Natural killer cell treated with Interleukin-12 subunit alpha and Interleukin-12 subunit beta and Interleukin-15 and Interleukin-18, amount 100 ng/mL, for 72 hours (primary cell): ENCODE results near the gene PLAU. TPM values are rescaled to one million over a fixed set of nuclear protein-coding genes. Genes with fewer than 3 reads are reported as not detected.
"Not testable (repeated sequence)": the region's sequence is repeated elsewhere in the genome, so short reads cannot be mapped to it uniquely, and the experiment has no call there.

Experiments used
- ATAC-seq, 2 donors: fragments of 150-1000 bp; cut with Tn5 transposase in 1 of 2; sonication (Bioruptor Pico), chemical (Tn5 transposase) in 1 of 2; 2 replicates each; pipeline ENCODE4 v1.10.0; 2021
- DNase-seq: peaks from one replicate; pipeline ENCODE4 v3.0.0; 2022; ENCODE audit warnings: low spot score
- H3K27ac Mint-ChIP-seq, 2 donors: 1 replicate in 1 of 2; 2 replicates in 1 of 2; pipeline ENCODE4 v1.8.0; 2022; ENCODE audit warnings: mixed read lengths in 2 of 2, mild to moderate bottlenecking in 1 of 2, moderate library complexity in 1 of 2
- H3K27me3 Mint-ChIP-seq, 2 donors: 1 replicate in 1 of 2; 2 replicates in 1 of 2; pipeline ENCODE4 v1.8.0; 2022; ENCODE audit warnings: mixed read lengths in 2 of 2
- H3K36me3 Mint-ChIP-seq: one replicate; pipeline ENCODE4 v1.8.0; 2022; ENCODE audit warnings: mixed read lengths
- H3K4me1 Mint-ChIP-seq, 2 donors: 1 replicate in 1 of 2; 2 replicates in 1 of 2; pipeline ENCODE4 v1.8.0; 2022; ENCODE audit warnings: low read depth in 2 of 2, mixed read lengths in 2 of 2, mild to moderate bottlenecking in 1 of 2
- H3K4me3 Mint-ChIP-seq: one replicate; pipeline ENCODE4 v1.8.0; 2022; ENCODE audit warnings: mixed read lengths
- H3K9me3 Mint-ChIP-seq: 2 replicates; pipeline ENCODE4 v1.8.0; 2022; ENCODE audit warnings: mixed read lengths
- total RNA-seq, 2 donors: library from RNA; stranded (reverse); gene quantifications; one replicate each; pipeline ENCODE4 v1.2.3, GENCODE V29; 2022

The PLAU gene
- total RNA-seq, 2 donors from 2014 or later: not detected

GRCh38 chr10:73926152-73926764 is 15.3 kb downstream of the PLAU start:
- DNase-seq (no peak), ATAC-seq (no peak)
- no peaks in the 10 kb centered on the region for H3K9me3 Mint-ChIP-seq
- no peaks in the 10 kb centered on the region for H3K36me3 Mint-ChIP-seq
- peaks cover 15 to 24% of the 10 kb centered on the region in 2 donors for H3K27me3 Mint-ChIP-seq
- no peak overlapping the region for H3K4me3 Mint-ChIP-seq
- peaks cover 14% of the 10 kb centered on the region in 2 donors for H3K4me1 Mint-ChIP-seq
- no peak overlapping the region for H3K27ac Mint-ChIP-seq

DNA sequence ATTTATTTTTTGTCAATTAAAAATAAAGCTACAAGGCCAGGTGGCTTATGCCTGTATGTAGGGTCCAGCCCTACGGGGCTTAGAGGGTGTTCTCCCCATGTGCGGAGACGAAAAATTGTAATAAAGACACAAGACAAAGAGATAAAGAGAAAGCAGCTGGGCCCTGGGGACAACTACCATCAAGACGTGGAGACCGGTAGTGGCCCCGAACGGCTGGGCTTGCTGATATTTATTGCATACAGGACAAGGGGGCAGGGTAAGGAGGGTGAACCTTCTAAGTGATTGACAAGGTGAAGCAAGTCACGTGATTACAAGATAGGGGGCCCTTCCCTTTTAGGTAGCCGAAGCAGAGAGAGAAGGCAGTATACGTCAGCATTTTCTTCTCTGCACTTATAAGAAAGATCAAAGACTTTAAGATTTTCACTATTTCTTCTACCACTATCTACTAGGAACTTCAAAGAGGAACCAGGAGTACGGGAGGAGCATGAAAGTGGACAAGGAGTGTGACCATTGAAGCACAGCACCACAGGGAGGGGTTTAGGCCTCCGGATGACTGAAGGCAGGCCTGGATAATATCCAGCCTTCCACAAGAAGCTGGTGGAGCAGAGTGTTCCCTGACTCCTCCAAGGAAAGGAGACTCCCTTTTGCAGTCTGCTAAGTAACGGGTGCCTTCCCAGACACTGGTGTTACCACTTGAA is 19.8 kb downstream of the PLAU start:
- not testable (repeated sequence) for H3K9me3 Mint-ChIP-seq, DNase-seq, ATAC-seq, H3K36me3 Mint-ChIP-seq, H3K4me3 Mint-ChIP-seq
- H3K27me3 Mint-ChIP-seq: peaks cover 0 to 10% of the 10 kb centered on the region in 2 donors
- peaks cover 13 to 17% of the 10 kb centered on the region in 2 donors for H3K4me1 Mint-ChIP-seq
- H3K27ac Mint-ChIP-seq: peak overlapping the region in 1 of 2 donors; percentile 21

DNA sequence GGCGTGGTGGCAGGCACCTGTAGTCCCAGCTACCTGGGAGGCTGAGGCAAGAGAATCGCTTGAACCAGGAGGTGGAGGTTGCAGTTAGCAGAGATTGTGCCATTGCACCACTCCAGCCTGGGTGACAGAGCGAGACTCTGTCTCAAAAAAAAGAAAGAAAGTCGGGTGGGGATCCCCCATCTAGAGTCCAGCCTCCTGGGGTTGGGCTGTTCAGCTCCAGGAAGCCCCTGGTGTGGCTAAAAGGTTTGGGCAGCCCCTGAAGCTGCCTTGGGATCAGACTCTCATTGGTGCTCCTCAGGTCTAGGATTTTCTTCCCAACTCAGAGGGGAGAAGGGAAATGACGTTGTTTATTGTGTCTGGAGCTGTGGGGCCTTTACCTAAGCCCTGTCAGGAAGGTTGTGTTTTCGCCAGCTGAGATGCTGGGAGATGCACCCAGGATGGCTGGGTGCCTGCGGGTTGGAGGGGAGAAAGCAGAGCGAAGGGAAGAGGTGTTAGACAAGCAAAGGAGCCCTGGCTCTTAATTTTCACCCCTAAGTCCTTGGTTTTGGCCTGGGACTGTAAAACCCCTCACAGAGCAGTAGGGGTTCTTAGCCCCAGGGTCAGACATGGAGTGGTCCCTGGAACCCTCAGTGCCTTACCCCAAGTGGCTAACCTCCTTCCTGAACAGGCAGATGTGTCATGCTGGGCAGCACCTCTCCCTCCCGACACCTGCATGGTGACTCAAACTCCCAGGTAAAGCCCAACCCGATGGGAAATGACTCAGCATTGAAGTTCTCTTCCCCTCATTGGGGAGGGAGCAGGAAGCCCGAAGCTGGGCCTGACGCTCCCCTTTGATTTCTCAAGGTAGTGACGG is 21.1 kb downstream of the PLAU start:
- peak; percentile 67 for DNase-seq
- no peak overlapping the region for H3K4me3 Mint-ChIP-seq
- peaks cover 13 to 17% of the 10 kb centered on the region in 2 donors for H3K4me1 Mint-ChIP-seq
- peaks cover 0 to 9% of the 10 kb centered on the region in 2 donors for H3K27me3 Mint-ChIP-seq
- H3K27ac Mint-ChIP-seq: peak overlapping the region in 1 of 2 donors; percentile 15
- no peaks in the 10 kb centered on the region for H3K36me3 Mint-ChIP-seq
- ATAC-seq: peak; percentile 80 to 83
- no peaks in the 10 kb centered on the region for H3K9me3 Mint-ChIP-seq

- H3K27ac Mint-ChIP-seq: peak overlapping the region in 1 of 2 donors; percentile 15
- no peaks in the 10 kb centered on the region for H3K9me3 Mint-ChIP-seq
- peaks cover 0 to 6% of the 10 kb centered on the region in 2 donors for H3K27me3 Mint-ChIP-seq
- H3K36me3 Mint-ChIP-seq: no peaks in the 10 kb centered on the region
- peak overlapping the region; percentile 30 for H3K4me3 Mint-ChIP-seq
- DNase-seq: no peak
- H3K4me1 Mint-ChIP-seq: peaks cover 13 to 17% of the 10 kb centered on the region in 2 donors
- peak; percentile 22 to 51 for ATAC-seq
These were observed 21.7 kb downstream of the PLAU start for GRCh38 chr10:73932620-73933112.

- DNase-seq (no peak), ATAC-seq (no peak)
- Mint-ChIP-seq H3K27me3 (peaks cover 0 to 5% of the 10 kb centered on the region in 2 donors), H3K4me1 (peaks cover 13 to 16% of the 10 kb centered on the region in 2 donors), H3K4me3 (no peak overlapping the region), H3K27ac (peak overlapping the region in 1 of 2 donors; percentile 12), H3K36me3 (no peaks in the 10 kb centered on the region), H3K9me3 (no peaks in the 10 kb centered on the region)
These were observed 23.1 kb downstream of the PLAU start for GRCh38 chr10:73934074-73934473.

GRCh38 chr10:73935895-73936294 is 25.0 kb downstream of the PLAU start:
- H3K27me3 Mint-ChIP-seq: no peaks in the 10 kb centered on the region
- DNase-seq (no peak), ATAC-seq (no peak)
- no peaks in the 10 kb centered on the region for H3K36me3 Mint-ChIP-seq
- no peak overlapping the region for H3K4me3 Mint-ChIP-seq
- no peaks in the 10 kb centered on the region for H3K9me3 Mint-ChIP-seq
- H3K4me1 Mint-ChIP-seq: peaks cover 17% of the 10 kb centered on the region in 2 donors
- H3K27ac Mint-ChIP-seq: no peak overlapping the region

- DNase-seq: no peak
- ATAC-seq: no peak
- peak overlapping the region in 1 of 2 donors; percentile 48 for H3K27ac Mint-ChIP-seq
- H3K4me1 Mint-ChIP-seq: peaks cover 10 to 12% of the 10 kb centered on the region in 2 donors
- H3K36me3 Mint-ChIP-seq: no peaks in the 10 kb centered on the region
- H3K4me3 Mint-ChIP-seq: no peak overlapping the region
- no peaks in the 10 kb centered on the region for H3K9me3 Mint-ChIP-seq
- H3K27me3 Mint-ChIP-seq: no peaks in the 10 kb centered on the region
These were observed 26.6 kb downstream of the PLAU start for GRCh38 chr10:73937333-73938043.

DNA sequence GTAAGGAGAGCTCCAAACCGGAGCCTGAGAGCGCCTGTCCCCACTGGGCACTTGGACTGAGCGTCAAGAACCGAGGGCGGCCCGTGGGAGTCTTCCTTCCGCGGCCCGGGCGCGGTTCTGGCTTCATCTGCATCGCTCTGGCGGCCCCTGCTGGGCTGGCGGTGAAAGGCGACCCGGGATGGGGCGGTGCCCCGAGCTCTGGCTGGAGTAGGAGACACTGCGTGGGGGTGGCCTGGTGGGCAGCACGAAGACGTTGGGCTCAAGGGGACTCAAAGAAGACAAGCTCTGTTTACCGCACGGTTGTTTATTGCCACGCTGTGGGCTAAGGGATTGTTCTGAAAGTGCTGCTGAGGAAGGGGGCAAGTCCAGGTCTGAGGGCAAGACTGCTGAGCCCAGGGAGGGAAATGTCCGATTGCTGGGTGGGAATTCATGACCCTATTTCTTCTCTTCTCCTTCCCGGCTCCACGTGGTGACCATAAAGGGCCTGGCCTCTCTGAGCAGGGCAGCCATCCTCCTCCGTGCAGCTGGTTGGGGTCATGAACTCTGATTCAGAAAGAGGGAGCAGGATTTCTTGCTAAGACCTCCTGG is 29.8 kb downstream of the PLAU start:
- DNase-seq (peak; percentile 88), ATAC-seq (peak; percentile 97 to 99)
- peak overlapping the region; percentile 64 for H3K4me3 Mint-ChIP-seq
- H3K9me3 Mint-ChIP-seq: no peaks in the 10 kb centered on the region
- H3K4me1 Mint-ChIP-seq: peaks cover 6 to 7% of the 10 kb centered on the region in 2 donors
- peak overlapping the region; percentile 27 to 89 for H3K27ac Mint-ChIP-seq
- no peaks in the 10 kb centered on the region for H3K36me3 Mint-ChIP-seq
- no peaks in the 10 kb centered on the region for H3K27me3 Mint-ChIP-seq

- Mint-ChIP-seq H3K9me3 (no peaks in the 10 kb centered on the region), H3K4me3 (peak overlapping the region; percentile 64), H3K27me3 (no peaks in the 10 kb centered on the region), H3K36me3 (no peaks in the 10 kb centered on the region), H3K4me1 (peaks cover 6 to 7% of the 10 kb centered on the region in 2 donors), H3K27ac (peak overlapping the region; percentile 27 to 89)
- ATAC-seq (no peak), DNase-seq (no peak)
These were observed 30.4 kb downstream of the PLAU start for GRCh38 chr10:73941300-73941699.

DNA sequence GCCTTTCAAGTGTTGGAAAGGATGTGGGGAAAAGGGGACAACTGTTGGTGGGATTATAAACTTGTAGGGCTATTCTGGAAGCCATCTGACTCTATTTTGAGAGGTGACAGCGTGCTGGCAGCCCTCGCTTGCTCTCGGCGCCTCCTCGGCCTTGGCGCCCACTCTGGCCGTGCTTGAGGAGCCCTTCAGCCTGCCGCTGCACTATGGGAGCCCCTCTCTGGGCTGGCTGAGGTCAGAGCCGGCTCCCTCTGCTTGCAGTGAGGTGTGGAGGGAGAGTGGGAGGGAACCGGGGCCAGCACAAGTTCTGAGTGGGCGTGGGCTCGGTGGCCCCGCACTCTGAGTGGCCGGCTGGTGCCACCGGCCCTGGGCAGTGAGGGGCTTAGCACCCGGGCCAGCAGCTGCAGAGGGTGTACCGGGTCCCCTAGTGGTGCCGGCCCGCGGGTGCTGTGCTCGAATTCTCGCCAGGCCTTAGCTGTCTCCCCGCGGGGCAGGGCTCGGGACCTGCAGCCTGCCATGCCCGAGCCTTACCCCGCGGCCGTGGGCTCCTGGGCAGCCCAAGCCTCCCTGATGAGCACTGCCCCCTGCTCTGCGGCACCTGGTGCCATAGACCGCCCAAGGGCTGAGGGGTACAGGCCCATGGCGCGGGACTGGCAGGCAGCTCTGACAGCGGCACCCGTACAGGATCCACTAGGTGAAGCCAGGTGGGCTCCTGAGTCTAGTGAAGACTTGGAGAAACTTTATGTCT is 33.6 kb downstream of the PLAU start:
- no peak overlapping the region for H3K4me3 Mint-ChIP-seq
- no peaks in the 10 kb centered on the region for H3K9me3 Mint-ChIP-seq
- H3K27ac Mint-ChIP-seq: no peak overlapping the region
- H3K4me1 Mint-ChIP-seq: peaks cover 6 to 7% of the 10 kb centered on the region in 2 donors
- DNase-seq (no peak), ATAC-seq (no peak)
- no peaks in the 10 kb centered on the region for H3K27me3 Mint-ChIP-seq
- H3K36me3 Mint-ChIP-seq: no peaks in the 10 kb centered on the region

DNA sequence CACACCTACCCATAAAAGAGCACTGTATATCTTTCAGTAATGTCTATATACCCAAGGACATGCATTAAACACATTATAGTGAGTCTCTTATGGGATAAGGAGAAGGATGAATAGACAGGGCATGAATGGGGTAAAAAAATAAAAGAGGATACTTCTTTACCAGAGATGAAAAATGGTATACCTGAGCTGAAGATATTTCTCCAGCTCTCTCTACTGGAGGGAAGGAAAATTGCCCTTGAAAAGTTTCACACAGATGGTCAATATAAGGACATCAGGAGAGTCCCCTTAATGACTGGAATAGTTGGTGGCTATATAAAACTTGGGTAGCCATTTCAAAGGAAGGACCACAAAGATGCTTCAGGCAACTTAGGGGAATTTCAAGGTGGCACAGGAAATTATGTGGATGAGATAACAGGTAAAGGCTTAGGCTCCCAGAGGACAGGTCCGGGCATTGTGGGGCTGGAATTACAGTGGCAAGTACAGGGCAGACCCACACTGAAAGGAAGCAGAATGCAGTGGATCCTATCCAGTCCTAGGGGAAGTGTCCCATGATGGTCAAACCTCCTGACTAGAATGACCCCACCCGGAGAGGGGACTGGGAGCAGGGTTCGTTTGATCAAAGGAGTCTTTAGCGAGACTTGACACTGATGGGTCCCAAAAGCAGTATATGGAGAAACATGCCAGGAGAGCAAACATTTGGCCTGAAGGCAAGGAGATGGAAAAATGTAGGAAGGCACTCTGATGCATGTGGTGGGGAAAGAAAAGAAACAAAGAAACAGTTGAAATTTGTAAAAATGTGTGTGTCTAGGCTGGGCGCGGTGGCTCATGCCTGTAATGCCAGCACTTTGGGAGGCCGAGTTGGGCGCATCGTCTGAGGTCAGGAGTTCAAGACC is 35.6 kb downstream of the PLAU start:
- H3K4me3 Mint-ChIP-seq: no peak overlapping the region
- no peaks in the 10 kb centered on the region for H3K36me3 Mint-ChIP-seq
- H3K9me3 Mint-ChIP-seq: no peaks in the 10 kb centered on the region
- peak overlapping the region in 1 of 2 donors; percentile 11 for H3K27ac Mint-ChIP-seq
- no peaks in the 10 kb centered on the region for H3K4me1 Mint-ChIP-seq
- no peaks in the 10 kb centered on the region for H3K27me3 Mint-ChIP-seq
- ATAC-seq (no peak), DNase-seq (no peak)
